ENCODE data around the gene EPS8L2. TPM values are rescaled to one million over a fixed set of nuclear protein-coding genes. Genes with fewer than 3 reads are reported as not detected.

Gene EPS8L2
- total and polyA plus RNA-seq, 10 of the 15 experiments (the other 5 are each of a cell fraction or from before 2014, with no cell fraction given), result 0.76 to 20.0 (median 9.7) TPM

DNA sequence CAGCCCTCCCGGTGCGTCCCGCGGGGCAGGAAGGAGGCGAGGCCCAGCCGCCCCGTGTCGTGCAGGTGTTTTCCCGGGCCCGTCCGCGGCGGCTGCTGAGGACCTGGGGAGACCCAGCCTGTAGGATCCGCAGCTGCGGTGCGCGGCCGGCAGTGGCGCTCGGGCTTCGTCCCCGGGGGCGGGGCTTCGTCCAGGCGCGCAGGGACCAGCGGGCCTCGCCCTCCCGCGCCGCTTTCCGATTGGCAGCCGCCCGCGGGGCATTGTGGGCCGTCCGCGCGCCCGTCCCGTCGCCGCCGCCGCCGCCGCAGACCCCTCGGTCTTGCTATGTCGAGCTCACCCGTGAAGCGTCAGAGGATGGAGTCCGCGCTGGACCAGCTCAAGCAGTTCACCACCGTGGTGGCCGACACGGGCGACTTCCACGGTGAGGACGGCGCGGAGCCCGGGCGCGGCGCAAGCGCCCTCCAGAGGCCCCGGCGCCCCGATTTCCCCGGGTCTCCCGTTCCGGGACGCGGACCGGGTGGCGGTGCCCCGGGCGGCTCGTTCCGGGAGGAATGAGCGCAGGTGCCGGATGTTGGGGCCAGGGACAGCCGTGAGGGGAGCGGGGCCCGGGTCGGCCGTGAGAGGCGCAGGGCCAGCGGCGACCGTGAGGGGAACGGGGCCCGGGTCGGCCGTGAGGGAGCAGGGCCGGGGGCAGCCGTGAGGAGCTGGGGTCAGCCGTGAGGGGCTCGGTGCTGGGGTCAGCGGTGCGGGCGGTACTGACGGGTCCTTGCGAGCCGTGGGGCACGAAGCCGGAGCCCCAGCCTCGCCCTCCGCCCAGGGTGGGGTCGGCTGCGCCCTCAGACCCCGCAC lies 41.4 kb downstream of the EPS8L2 start, which contains the start of gene TALDO1 (continued):
- TF ChIP-seq, protein P1, sequence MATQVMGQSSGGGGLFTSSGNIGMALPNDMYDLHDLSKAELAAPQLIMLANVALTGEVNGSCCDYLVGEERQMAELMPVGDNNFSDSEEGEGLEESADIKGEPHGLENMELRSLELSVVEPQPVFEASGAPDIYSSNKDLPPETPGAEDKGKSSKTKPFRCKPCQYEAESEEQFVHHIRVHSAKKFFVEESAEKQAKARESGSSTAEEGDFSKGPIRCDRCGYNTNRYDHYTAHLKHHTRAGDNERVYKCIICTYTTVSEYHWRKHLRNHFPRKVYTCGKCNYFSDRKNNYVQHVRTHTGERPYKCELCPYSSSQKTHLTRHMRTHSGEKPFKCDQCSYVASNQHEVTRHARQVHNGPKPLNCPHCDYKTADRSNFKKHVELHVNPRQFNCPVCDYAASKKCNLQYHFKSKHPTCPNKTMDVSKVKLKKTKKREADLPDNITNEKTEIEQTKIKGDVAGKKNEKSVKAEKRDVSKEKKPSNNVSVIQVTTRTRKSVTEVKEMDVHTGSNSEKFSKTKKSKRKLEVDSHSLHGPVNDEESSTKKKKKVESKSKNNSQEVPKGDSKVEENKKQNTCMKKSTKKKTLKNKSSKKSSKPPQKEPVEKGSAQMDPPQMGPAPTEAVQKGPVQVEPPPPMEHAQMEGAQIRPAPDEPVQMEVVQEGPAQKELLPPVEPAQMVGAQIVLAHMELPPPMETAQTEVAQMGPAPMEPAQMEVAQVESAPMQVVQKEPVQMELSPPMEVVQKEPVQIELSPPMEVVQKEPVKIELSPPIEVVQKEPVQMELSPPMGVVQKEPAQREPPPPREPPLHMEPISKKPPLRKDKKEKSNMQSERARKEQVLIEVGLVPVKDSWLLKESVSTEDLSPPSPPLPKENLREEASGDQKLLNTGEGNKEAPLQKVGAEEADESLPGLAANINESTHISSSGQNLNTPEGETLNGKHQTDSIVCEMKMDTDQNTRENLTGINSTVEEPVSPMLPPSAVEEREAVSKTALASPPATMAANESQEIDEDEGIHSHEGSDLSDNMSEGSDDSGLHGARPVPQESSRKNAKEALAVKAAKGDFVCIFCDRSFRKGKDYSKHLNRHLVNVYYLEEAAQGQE (IDR thresholded peaks at IDR 0.05; ENCODE audit: low read depth, low read length), result no peak; the same call in 1 of the 2 replicates
- TF ChIP-seq SIN3A (IDR thresholded peaks at IDR 0.05; ENCODE audit: low read depth, low read length), result peak; percentile 56; the same call in 1 of the 2 replicates
- TF ChIP-seq, protein P2, sequence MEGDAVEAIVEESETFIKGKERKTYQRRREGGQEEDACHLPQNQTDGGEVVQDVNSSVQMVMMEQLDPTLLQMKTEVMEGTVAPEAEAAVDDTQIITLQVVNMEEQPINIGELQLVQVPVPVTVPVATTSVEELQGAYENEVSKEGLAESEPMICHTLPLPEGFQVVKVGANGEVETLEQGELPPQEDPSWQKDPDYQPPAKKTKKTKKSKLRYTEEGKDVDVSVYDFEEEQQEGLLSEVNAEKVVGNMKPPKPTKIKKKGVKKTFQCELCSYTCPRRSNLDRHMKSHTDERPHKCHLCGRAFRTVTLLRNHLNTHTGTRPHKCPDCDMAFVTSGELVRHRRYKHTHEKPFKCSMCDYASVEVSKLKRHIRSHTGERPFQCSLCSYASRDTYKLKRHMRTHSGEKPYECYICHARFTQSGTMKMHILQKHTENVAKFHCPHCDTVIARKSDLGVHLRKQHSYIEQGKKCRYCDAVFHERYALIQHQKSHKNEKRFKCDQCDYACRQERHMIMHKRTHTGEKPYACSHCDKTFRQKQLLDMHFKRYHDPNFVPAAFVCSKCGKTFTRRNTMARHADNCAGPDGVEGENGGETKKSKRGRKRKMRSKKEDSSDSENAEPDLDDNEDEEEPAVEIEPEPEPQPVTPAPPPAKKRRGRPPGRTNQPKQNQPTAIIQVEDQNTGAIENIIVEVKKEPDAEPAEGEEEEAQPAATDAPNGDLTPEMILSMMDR (IDR thresholded peaks at IDR 0.05 in 2 of 3, conservative IDR thresholded peaks at IDR 0.05 in 1 of 3; ENCODE audit: control insufficient read depth in 2 of 3, extremely low read depth in 1 of 3, insufficient read depth in 1 of 3, low read depth in 3 of 3, low read length in 3 of 3), result peak in 2 of 3 experiments; percentile 21 to 35; a peak in 2 of 6 replicates
- no peak for TF ChIP-seq NRF1 (conservative IDR thresholded peaks at IDR 0.05; ENCODE audit: low read depth, low read length)
- TF ChIP-seq BACH1 (IDR thresholded peaks at IDR 0.05; ENCODE audit: borderline replicate concordance), result peak; percentile 80
- TF ChIP-seq NBN (IDR thresholded peaks at IDR 0.05), result no peak
- TF ChIP-seq IKZF1 (conservative IDR thresholded peaks at IDR 0.05), result peak; percentile 75
- TF ChIP-seq ZNF217 (IDR thresholded peaks at IDR 0.05), result no peak
- TF ChIP-seq, protein P3, sequence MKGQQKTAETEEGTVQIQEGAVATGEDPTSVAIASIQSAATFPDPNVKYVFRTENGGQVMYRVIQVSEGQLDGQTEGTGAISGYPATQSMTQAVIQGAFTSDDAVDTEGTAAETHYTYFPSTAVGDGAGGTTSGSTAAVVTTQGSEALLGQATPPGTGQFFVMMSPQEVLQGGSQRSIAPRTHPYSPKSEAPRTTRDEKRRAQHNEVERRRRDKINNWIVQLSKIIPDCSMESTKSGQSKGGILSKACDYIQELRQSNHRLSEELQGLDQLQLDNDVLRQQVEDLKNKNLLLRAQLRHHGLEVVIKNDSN (IDR thresholded peaks at IDR 0.05; ENCODE audit: borderline replicate concordance, extremely low read length, insufficient read depth, low read depth, low read length), result no peak
- TF ChIP-seq ZBED1 (IDR thresholded peaks at IDR 0.05; ENCODE audit: borderline replicate concordance), result no peak
- TF ChIP-seq PAX5 (IDR thresholded peaks at IDR 0.05; ENCODE audit: borderline replicate concordance, low read depth, low read length), result no peak
- TF ChIP-seq WRNIP1 (IDR thresholded peaks at IDR 0.05; ENCODE audit: borderline replicate concordance, low read depth, low read length), result no peak
- no peak for TF ChIP-seq MYC (IDR thresholded peaks at IDR 0.05; ENCODE audit: insufficient read depth, insufficient read length, insufficient replicate concordance, low read length, severe bottlenecking)
- no peak for TF ChIP-seq KDM1A (IDR thresholded peaks at IDR 0.05; ENCODE audit: borderline replicate concordance)
- no peak for TF ChIP-seq ZSCAN29 (IDR thresholded peaks at IDR 0.05)
- peak; percentile 62; the same call in 1 of the 2 replicates for TF ChIP-seq TAF1 (IDR thresholded peaks at IDR 0.05; ENCODE audit: borderline replicate concordance, low read depth, low read length)
- TF ChIP-seq, protein P4, sequence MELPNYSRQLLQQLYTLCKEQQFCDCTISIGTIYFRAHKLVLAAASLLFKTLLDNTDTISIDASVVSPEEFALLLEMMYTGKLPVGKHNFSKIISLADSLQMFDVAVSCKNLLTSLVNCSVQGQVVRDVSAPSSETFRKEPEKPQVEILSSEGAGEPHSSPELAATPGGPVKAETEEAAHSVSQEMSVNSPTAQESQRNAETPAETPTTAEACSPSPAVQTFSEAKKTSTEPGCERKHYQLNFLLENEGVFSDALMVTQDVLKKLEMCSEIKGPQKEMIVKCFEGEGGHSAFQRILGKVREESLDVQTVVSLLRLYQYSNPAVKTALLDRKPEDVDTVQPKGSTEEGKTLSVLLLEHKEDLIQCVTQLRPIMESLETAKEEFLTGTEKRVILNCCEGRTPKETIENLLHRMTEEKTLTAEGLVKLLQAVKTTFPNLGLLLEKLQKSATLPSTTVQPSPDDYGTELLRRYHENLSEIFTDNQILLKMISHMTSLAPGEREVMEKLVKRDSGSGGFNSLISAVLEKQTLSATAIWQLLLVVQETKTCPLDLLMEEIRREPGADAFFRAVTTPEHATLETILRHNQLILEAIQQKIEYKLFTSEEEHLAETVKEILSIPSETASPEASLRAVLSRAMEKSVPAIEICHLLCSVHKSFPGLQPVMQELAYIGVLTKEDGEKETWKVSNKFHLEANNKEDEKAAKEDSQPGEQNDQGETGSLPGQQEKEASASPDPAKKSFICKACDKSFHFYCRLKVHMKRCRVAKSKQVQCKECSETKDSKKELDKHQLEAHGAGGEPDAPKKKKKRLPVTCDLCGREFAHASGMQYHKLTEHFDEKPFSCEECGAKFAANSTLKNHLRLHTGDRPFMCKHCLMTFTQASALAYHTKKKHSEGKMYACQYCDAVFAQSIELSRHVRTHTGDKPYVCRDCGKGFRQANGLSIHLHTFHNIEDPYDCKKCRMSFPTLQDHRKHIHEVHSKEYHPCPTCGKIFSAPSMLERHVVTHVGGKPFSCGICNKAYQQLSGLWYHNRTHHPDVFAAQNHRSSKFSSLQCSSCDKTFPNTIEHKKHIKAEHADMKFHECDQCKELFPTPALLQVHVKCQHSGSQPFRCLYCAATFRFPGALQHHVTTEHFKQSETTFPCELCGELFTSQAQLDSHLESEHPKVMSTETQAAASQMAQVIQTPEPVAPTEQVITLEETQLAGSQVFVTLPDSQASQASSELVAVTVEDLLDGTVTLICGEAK (IDR thresholded peaks at IDR 0.05; ENCODE audit: borderline replicate concordance), result no peak
- TF ChIP-seq NR2C1 (IDR thresholded peaks at IDR 0.05), result 0 out of 2 replicates have a peak, but pooled peaks have one; percentile 7
- no peak for TF ChIP-seq KAT2A (conservative IDR thresholded peaks at IDR 0.05; ENCODE audit: control insufficient read depth, low read depth, low read length)

All from GM12878 (cell line).